HEK293 (cell line): ENCODE data around the gene ABI3BP.

ENCODE experiments used
- KLF10 ChIP-seq: fragments of 450-650 bp; IDR thresholded peaks from 2 replicates; pipeline ENCODE4 v1.5.1; 2018; ENCODE audit warnings: missing biosample characterization, mild to moderate bottlenecking, missing genetic modification characterization
- WT1 ChIP-seq: fragments of 450-650 bp; formaldehyde crosslinking; IDR thresholded peaks from 2 replicates; pipeline ENCODE4 v1.5.1; 2016; ENCODE audit warnings: missing biosample characterization, missing genetic modification characterization
- YY1 ChIP-seq: fragments of 450-650 bp; formaldehyde crosslinking; IDR thresholded peaks from 2 replicates; pipeline ENCODE4 v1.5.1; 2018; ENCODE audit warnings: missing biosample characterization, missing genetic modification characterization
- ZNF24 ChIP-seq: fragments of 450-650 bp; formaldehyde crosslinking; IDR thresholded peaks from 2 replicates; pipeline ENCODE4 v1.5.1; 2016; ENCODE audit warnings: missing biosample characterization, missing genetic modification characterization
- ZNF280D ChIP-seq: fragments of 450-650 bp; formaldehyde crosslinking; IDR thresholded peaks from 2 replicates; pipeline ENCODE4 v1.5.1; 2016; ENCODE audit warnings: missing biosample characterization, missing genetic modification characterization
- ZNF302 ChIP-seq: fragments of 450-650 bp; formaldehyde crosslinking; IDR thresholded peaks from 2 replicates; pipeline ENCODE4 v1.5.1; 2016; ENCODE audit warnings: missing biosample characterization, missing genetic modification characterization, low read depth
- ZNF366 ChIP-seq: fragments of 450-650 bp; formaldehyde crosslinking; conservative IDR thresholded peaks from 2 replicates; pipeline ENCODE4 v1.5.1; 2016; ENCODE audit warnings: missing biosample characterization, missing genetic modification characterization
- ZNF830 ChIP-seq: fragments of 450-650 bp; IDR thresholded peaks from 2 replicates; pipeline ENCODE4 v1.5.0; 2018; ENCODE audit warnings: missing biosample characterization, missing genetic modification characterization, low read depth, mild to moderate bottlenecking, moderate library complexity
- TF ChIP-seq, protein P1 (sequence below): fragments of 450-650 bp; formaldehyde crosslinking; IDR thresholded peaks from 2 replicates; pipeline ENCODE4 v1.5.1; 2016; ENCODE audit warnings: missing biosample characterization, missing genetic modification characterization, low read depth
- TF ChIP-seq, protein P2 (sequence below): sonication (generic); formaldehyde crosslinking; IDR thresholded peaks from 2 replicates; pipeline ENCODE4 v1.8.1; 2022; ENCODE audit warnings: mild to moderate bottlenecking, moderate library complexity, missing genetic modification reagents
- TF ChIP-seq, protein P3 (sequence below): fragments of 450-650 bp; formaldehyde crosslinking; IDR thresholded peaks from 2 replicates; pipeline ENCODE4 v1.5.1; 2016; ENCODE audit warnings: missing biosample characterization, missing genetic modification characterization
- TF ChIP-seq, protein P4 (sequence below): fragments of 450-650 bp; formaldehyde crosslinking; IDR thresholded peaks from 2 replicates; pipeline ENCODE4 v1.5.1; 2017; ENCODE audit warnings: missing biosample characterization, missing genetic modification characterization

DNA sequence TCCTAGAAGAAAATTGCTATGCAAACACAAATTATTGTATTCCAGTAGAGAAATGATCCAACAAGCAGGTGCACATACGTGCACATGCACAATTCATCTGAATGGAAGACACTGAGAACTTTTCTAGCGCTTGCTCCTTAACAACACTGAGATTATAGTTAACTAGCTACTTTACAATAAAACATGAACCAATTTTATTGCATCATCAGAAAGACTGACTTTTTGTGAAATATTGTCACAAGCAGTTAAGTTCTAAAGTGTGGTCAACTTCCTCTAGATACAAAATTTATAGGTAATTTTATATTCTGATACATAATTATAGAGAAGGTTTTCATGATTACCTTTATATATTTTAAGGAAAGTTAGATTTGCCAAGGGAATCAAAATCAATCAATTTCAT lies 135.4 kb downstream of the ABI3BP start:
- TF ChIP-seq, protein P1, sequence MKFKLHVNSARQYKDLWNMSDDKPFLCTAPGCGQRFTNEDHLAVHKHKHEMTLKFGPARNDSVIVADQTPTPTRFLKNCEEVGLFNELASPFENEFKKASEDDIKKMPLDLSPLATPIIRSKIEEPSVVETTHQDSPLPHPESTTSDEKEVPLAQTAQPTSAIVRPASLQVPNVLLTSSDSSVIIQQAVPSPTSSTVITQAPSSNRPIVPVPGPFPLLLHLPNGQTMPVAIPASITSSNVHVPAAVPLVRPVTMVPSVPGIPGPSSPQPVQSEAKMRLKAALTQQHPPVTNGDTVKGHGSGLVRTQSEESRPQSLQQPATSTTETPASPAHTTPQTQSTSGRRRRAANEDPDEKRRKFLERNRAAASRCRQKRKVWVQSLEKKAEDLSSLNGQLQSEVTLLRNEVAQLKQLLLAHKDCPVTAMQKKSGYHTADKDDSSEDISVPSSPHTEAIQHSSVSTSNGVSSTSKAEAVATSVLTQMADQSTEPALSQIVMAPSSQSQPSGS (tag by site-specific recombination) = no peak
- TF ChIP-seq ZNF24 = no peak
- no peak for TF ChIP-seq ZNF366
- TF ChIP-seq, protein P2, sequence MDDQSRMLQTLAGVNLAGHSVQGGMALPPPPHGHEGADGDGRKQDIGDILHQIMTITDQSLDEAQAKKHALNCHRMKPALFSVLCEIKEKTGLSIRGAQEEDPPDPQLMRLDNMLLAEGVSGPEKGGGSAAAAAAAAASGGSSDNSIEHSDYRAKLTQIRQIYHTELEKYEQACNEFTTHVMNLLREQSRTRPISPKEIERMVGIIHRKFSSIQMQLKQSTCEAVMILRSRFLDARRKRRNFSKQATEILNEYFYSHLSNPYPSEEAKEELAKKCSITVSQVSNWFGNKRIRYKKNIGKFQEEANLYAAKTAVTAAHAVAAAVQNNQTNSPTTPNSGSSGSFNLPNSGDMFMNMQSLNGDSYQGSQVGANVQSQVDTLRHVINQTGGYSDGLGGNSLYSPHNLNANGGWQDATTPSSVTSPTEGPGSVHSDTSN (CRISPR knock-in tag) = no peak
- no peak for TF ChIP-seq ZNF302 (tag by site-specific recombination)
- TF ChIP-seq, protein P3, sequence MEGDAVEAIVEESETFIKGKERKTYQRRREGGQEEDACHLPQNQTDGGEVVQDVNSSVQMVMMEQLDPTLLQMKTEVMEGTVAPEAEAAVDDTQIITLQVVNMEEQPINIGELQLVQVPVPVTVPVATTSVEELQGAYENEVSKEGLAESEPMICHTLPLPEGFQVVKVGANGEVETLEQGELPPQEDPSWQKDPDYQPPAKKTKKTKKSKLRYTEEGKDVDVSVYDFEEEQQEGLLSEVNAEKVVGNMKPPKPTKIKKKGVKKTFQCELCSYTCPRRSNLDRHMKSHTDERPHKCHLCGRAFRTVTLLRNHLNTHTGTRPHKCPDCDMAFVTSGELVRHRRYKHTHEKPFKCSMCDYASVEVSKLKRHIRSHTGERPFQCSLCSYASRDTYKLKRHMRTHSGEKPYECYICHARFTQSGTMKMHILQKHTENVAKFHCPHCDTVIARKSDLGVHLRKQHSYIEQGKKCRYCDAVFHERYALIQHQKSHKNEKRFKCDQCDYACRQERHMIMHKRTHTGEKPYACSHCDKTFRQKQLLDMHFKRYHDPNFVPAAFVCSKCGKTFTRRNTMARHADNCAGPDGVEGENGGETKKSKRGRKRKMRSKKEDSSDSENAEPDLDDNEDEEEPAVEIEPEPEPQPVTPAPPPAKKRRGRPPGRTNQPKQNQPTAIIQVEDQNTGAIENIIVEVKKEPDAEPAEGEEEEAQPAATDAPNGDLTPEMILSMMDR (tag by site-specific recombination) = no peak
- no peak for TF ChIP-seq YY1 (tag by site-specific recombination)
- no peak for TF ChIP-seq ZNF280D (tag by site-specific recombination)
- TF ChIP-seq KLF10 (tag by site-specific recombination) = no peak
- TF ChIP-seq, protein P4, sequence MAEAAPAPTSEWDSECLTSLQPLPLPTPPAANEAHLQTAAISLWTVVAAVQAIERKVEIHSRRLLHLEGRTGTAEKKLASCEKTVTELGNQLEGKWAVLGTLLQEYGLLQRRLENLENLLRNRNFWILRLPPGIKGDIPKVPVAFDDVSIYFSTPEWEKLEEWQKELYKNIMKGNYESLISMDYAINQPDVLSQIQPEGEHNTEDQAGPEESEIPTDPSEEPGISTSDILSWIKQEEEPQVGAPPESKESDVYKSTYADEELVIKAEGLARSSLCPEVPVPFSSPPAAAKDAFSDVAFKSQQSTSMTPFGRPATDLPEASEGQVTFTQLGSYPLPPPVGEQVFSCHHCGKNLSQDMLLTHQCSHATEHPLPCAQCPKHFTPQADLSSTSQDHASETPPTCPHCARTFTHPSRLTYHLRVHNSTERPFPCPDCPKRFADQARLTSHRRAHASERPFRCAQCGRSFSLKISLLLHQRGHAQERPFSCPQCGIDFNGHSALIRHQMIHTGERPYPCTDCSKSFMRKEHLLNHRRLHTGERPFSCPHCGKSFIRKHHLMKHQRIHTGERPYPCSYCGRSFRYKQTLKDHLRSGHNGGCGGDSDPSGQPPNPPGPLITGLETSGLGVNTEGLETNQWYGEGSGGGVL (tag by site-specific recombination) = no peak
- TF ChIP-seq WT1 (tag by site-specific recombination) = no peak
- no peak for TF ChIP-seq ZNF830
